ENCODE data around the gene SAXO1.

GRCh38 chr9:18887546-18887945 is 145.5 kb downstream of the SAXO1 start:
- TF ChIP-seq POLR2A (IDR thresholded peaks at IDR 0.05; ENCODE audit: low read depth, low read length) (no peak), POLR2AphosphoS5 (IDR thresholded peaks at IDR 0.05; ENCODE audit: low read depth, low read length) (no peak), TAF1 (IDR thresholded peaks at IDR 0.05; ENCODE audit: borderline replicate concordance, low read depth, low read length) (no peak)

Measured in GM12892 (cell line).